ENCODE data around the gene HOOK2. TPM values are rescaled to one million over a fixed set of nuclear protein-coding genes. Genes with fewer than 3 reads are reported as not detected.

The HOOK2 gene
- total and polyA plus RNA-seq, 2 of the 13 experiments (the other 11 are each of a cell fraction or from before 2014, with no cell fraction given), result 9.2 to 12.9 TPM

- TF ChIP-seq TRAFD1 (CRISPR knock-in tag; IDR thresholded peaks at IDR 0.05; ENCODE audit: borderline replicate concordance) (no peak), ZFYVE20 (CRISPR knock-in tag; IDR thresholded peaks at IDR 0.05; ENCODE audit: borderline replicate concordance, low read depth) (no peak), RFX1 (IDR thresholded peaks at IDR 0.05) (no peak), ZNF839 (CRISPR knock-in tag; IDR thresholded peaks at IDR 0.05; ENCODE audit: borderline replicate concordance) (0 out of 2 replicates have a peak, but pooled peaks have one; percentile 37), ZNF816 (CRISPR knock-in tag; IDR thresholded peaks at IDR 0.05; ENCODE audit: borderline replicate concordance) (no peak; the same call in 1 of the 2 replicates), ZNF580 (CRISPR knock-in tag; IDR thresholded peaks at IDR 0.05; ENCODE audit: borderline replicate concordance, low read depth) (peak; percentile 80; the same call in 1 of the 2 replicates), NFIC (IDR thresholded peaks at IDR 0.05; ENCODE audit: low read length) (no peak), E2F5 (CRISPR knock-in tag; conservative IDR thresholded peaks at IDR 0.05) (0 out of 2 replicates have a peak, but pooled peaks have one; percentile 54), SIN3B (IDR thresholded peaks at IDR 0.05; ENCODE audit: low read length) (peak; percentile 54; the same call in 1 of the 2 replicates), NCOA2 (CRISPR knock-in tag; IDR thresholded peaks at IDR 0.05) (peak; percentile 85), KIAA2018 (CRISPR knock-in tag; IDR thresholded peaks at IDR 0.05; ENCODE audit: borderline replicate concordance) (0 out of 2 replicates have a peak, but pooled peaks have one; percentile 61), ZNF674 (CRISPR knock-in tag; IDR thresholded peaks at IDR 0.05; ENCODE audit: low read depth) (0 out of 2 replicates have a peak, but pooled peaks have one; percentile 56)
- TF ChIP-seq, protein P1, sequence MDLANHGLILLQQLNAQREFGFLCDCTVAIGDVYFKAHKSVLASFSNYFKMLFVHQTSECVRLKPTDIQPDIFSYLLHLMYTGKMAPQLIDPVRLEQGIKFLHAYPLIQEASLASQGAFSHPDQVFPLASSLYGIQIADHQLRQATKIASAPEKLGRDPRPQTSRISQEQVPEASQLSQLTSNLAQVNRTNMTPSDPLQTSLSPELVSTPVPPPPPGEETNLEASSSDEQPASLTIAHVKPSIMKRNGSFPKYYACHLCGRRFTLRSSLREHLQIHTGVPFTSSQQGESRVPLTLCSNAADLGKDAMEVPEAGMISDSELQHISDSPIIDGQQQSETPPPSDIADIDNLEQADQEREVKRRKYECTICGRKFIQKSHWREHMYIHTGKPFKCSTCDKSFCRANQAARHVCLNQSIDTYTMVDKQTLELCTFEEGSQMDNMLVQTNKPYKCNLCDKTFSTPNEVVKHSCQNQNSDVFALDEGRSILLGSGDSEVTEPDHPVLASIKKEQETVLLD (CRISPR knock-in tag; IDR thresholded peaks at IDR 0.05; ENCODE audit: low read depth), result peak; percentile 35
- TF ChIP-seq, protein P2, sequence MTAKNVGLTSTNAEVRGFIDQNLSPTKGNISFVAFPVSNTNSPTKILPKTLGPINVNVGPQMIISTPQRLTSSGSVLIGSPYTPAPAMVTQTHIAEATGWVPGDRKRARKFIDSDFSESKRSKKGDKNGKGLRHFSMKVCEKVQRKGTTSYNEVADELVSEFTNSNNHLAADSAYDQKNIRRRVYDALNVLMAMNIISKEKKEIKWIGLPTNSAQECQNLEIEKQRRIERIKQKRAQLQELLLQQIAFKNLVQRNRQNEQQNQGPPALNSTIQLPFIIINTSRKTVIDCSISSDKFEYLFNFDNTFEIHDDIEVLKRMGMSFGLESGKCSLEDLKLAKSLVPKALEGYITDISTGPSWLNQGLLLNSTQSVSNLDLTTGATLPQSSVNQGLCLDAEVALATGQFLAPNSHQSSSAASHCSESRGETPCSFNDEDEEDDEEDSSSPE (CRISPR knock-in tag; IDR thresholded peaks at IDR 0.05), result peak; percentile 79
Measured at GRCh38 chr19:12791345-12792050, 16.1 kb upstream of the HOOK2 start, which contains the start of gene JUNB (continued).

All from HepG2 (cell line).